GM06990 (cell line): Measurements from ENCODE around the gene CACNB2.

Source experiments
- DNase-seq: peaks from one replicate; pipeline ENCODE4 v3.0.0-alpha.2; 2011; ENCODE audit not compliant: insufficient read length; ENCODE audit errors: extremely low read depth
- H3K27me3 ChIP-seq: replicated peaks from 2 replicates; pipeline ENCODE4 v1.6.0; 2011; ENCODE audit warnings: low read length; ENCODE audit not compliant: control insufficient read depth, insufficient read depth
- H3K36me3 ChIP-seq: 2 replicates; pipeline ENCODE4 v1.5.1; 2011; ENCODE audit warnings: low read length; ENCODE audit not compliant: control insufficient read depth, insufficient read depth
- H3K4me3 ChIP-seq: replicated peaks from 2 replicates; pipeline ENCODE4 v1.5.1; 2011; ENCODE audit warnings: low read depth, mild to moderate bottlenecking, control low read depth, low read length
- CTCF ChIP-seq: IDR thresholded peaks from 2 replicates; pipeline ENCODE4 v1.5.1; 2011; ENCODE audit warnings: low read length, control low read depth, mild to moderate bottlenecking, inconsistent platforms; ENCODE audit not compliant: insufficient read depth, poor library complexity, severe bottlenecking

Gene CACNB2

GRCh38 chr10:18399158-18399557 is 258.9 kb downstream of the CACNB2 start:
- Histone ChIP-seq H3K36me3 (no peaks in the 10 kb centered on the region), H3K27me3 (no peaks in the 10 kb centered on the region), H3K4me3 (no peak overlapping the region)
- TF ChIP-seq CTCF = no peak
- no peak for DNase-seq

- Histone ChIP-seq H3K27me3 (no peaks in the 10 kb centered on the region), H3K36me3 (no peaks in the 10 kb centered on the region), H3K4me3 (no peak overlapping the region)
- DNase-seq = peak; percentile 9
- TF ChIP-seq CTCF = no peak
Measured at GRCh38 chr10:18400201-18400905, 260.1 kb downstream of the CACNB2 start.

- Histone ChIP-seq H3K36me3 (no peaks in the 10 kb centered on the region), H3K4me3 (no peak overlapping the region), H3K27me3 (no peaks in the 10 kb centered on the region)
- DNase-seq = no peak
- no peak for TF ChIP-seq CTCF
Measured at GRCh38 chr10:18400906-18401245, 260.7 kb downstream of the CACNB2 start.

- H3K36me3 ChIP-seq = no peaks in the 10 kb centered on the region
- no peak for TF ChIP-seq CTCF
- DNase-seq = no peak
- no peaks in the 10 kb centered on the region for H3K27me3 ChIP-seq
- no peak overlapping the region for H3K4me3 ChIP-seq
Measured at GRCh38 chr10:18401416-18402195, 261.4 kb downstream of the CACNB2 start.

- no peaks in the 10 kb centered on the region for H3K36me3 ChIP-seq
- no peaks in the 10 kb centered on the region for H3K27me3 ChIP-seq
- no peak for TF ChIP-seq CTCF
- DNase-seq = no peak
- H3K4me3 ChIP-seq = no peak overlapping the region
Measured at GRCh38 chr10:18402853-18403252, 262.6 kb downstream of the CACNB2 start.
